Psoas muscle (tissue), 8 donors: ENCODE results near the gene CDC42EP3. TPM values are rescaled to one million over a fixed set of nuclear protein-coding genes. Genes with fewer than 3 reads are reported as not detected.

Experiments used
- ATAC-seq, 4 donors: fragments of 200-7000 bp; cut with Tn5 transposase; one replicate each; pipeline ENCODE4 v1.9.1; 2020; ENCODE audit warnings: moderate library complexity in 3 of 4, mild to moderate bottlenecking in 2 of 4
- DNase-seq, 2 donors: peaks; one replicate each; pipeline ENCODE4 v3.0.0-alpha.2; 2020
- H3K27ac ChIP-seq: fragments of 200-600 bp; one replicate; pipeline ENCODE4 v1.8.0; 2022
- H3K27me3 ChIP-seq, 3 donors: fragments of 200-600 bp in 1 of 3; one replicate each; pipeline versions ENCODE4 v1.6.1 to v1.8.0; 2013 to 2022; ENCODE audit warnings: low read length in 2 of 3, mild to moderate bottlenecking in 2 of 3, moderate library complexity in 1 of 3; ENCODE audit not compliant: insufficient read depth in 3 of 3
- H3K36me3 ChIP-seq, 2 donors: fragments of 200-600 bp in 1 of 2; one replicate each; pipeline versions ENCODE4 v1.6.1 to v1.8.0; 2013 to 2022; ENCODE audit warnings: low read depth in 1 of 2, mild to moderate bottlenecking in 1 of 2, moderate library complexity in 1 of 2; ENCODE audit not compliant: insufficient read depth in 1 of 2
- H3K4me1 ChIP-seq: fragments of 200-600 bp; one replicate; pipeline ENCODE4 v1.8.0; 2022
- H3K4me3 ChIP-seq: fragments of 200-600 bp; one replicate; pipeline ENCODE4 v1.8.0; 2022; ENCODE audit warnings: mild to moderate bottlenecking
- H3K9me3 ChIP-seq: fragments of 200-600 bp; one replicate; pipeline ENCODE4 v1.8.0; 2022
- CTCF ChIP-seq: fragments of 200-600 bp; IDR thresholded peaks from one replicate; pipeline ENCODE4 v1.8.0; 2022; ENCODE audit warnings: antibody characterized with exemption
- WGBS, 3 donors: extraction: QIAGEN DNeasy Blood & Tissue Kit; methylation state at CpG; one replicate each; pipeline versions ENCODE4 v1.1.6 to v1.1.7; 2013; 5-methylcytosine and 5-hydroxymethylcytosine counted together
- intact Hi-C, 2 donors: fragments of 100-400 bp; cut with DNase I; formaldehyde crosslinking; loops; one replicate each; pipeline versions ENCODE4 v1.11.0 to v1.14.2; 2022
- polyA plus RNA-seq, 3 donors: library from polyadenylated mRNA; stranded (reverse); fragments of 200-250 nt; gene quantifications; one replicate each; pipeline ENCODE4 v1.2.3, GENCODE V29; 2013
- total RNA-seq, 4 donors: library from RNA; stranded (reverse); fragmentation: NEBNext Ultra II Directional in 2 of 4; extraction: Animal tissue kit (Norgen Biotek cat#: 25700) in 2 of 4; gene quantifications; one replicate each; pipeline versions ENCODE4 v1.2.1 to v1.2.4, GENCODE V29; 2021 to 2023
- donor health status: healthy with polysubstance abuse.
- donor health status: DM: no; HTN: no; CAD: no; lungs with moderate emphysema.
- donor health status: Bipolar disorder and iron deficiency.
- donor health status: healthy.
- donor health status: DM: yes; HTN: yes; CAD: no.
- donor health status: DM: no; HTN: no; CAD: no.
- donor health status: DM: no; HTN: no; CAD: no.
- donor health status: DM: yes; HTN: yes; CAD: no.

CDC42EP3 gene
- total and polyA plus RNA-seq, 7 donors = 8.8 to 174 (median 50.9) TPM

GRCh38 chr2:37636381-37637066 lies 34.9 kb downstream of the CDC42EP3 start:
- no peaks in the 10 kb centered on the region for H3K9me3 ChIP-seq
- no peaks in the 10 kb centered on the region for H3K27me3 ChIP-seq
- H3K36me3 ChIP-seq = no peaks in the 10 kb centered on the region
- H3K4me3 ChIP-seq = no peak overlapping the region
- DNase-seq = no peak
- ATAC-seq = no peak
- no peak for TF ChIP-seq CTCF
- peaks cover 4% of the 10 kb centered on the region for H3K4me1 ChIP-seq
- WGBS, 3 donors = 91 to 96% (median 94%) methylated on average over 4 of the region's 4 CpGs
- H3K27ac ChIP-seq = no peak overlapping the region
- intact Hi-C loops = no loop called here

- 87 to 94% (median 89%) methylated on average over 8 of the region's 8 CpGs for WGBS, 3 donors
- intact Hi-C loops = no loop called here
- Histone ChIP-seq H3K4me3 (no peak overlapping the region), H3K27ac (no peak overlapping the region), H3K36me3 (no peaks in the 10 kb centered on the region), H3K9me3 (no peaks in the 10 kb centered on the region), H3K4me1 (peaks cover 4% of the 10 kb centered on the region), H3K27me3 (no peaks in the 10 kb centered on the region)
- ATAC-seq = no peak
- DNase-seq = no peak
- no peak for TF ChIP-seq CTCF
Measured at GRCh38 chr2:37635504-37636380, 35.7 kb downstream of the CDC42EP3 start.

- Histone ChIP-seq H3K27me3 (no peaks in the 10 kb centered on the region), H3K4me1 (peaks cover 11% of the 10 kb centered on the region), H3K4me3 (no peak overlapping the region), H3K36me3 (no peaks in the 10 kb centered on the region), H3K27ac (no peak overlapping the region), H3K9me3 (no peaks in the 10 kb centered on the region)
- intact Hi-C loops = no loop called here
- 92 to 95% (median 94%) methylated on average over 8 of the region's 8 CpGs for WGBS, 3 donors
- no peak for TF ChIP-seq CTCF
- DNase-seq = no peak
- no peak for ATAC-seq
Measured at GRCh38 chr2:37634914-37635503, 36.4 kb downstream of the CDC42EP3 start.

GRCh38 chr2:37633845-37634244 lies 37.6 kb downstream of the CDC42EP3 start:
- 88 to 99% (median 90%) methylated on average over 3 of the region's 3 CpGs for WGBS, 3 donors
- peaks cover 20% of the 10 kb centered on the region for H3K4me1 ChIP-seq
- no peaks in the 10 kb centered on the region for H3K36me3 ChIP-seq
- no peaks in the 10 kb centered on the region for H3K27me3 ChIP-seq
- TF ChIP-seq CTCF = no peak
- intact Hi-C loops = no loop called here
- ATAC-seq (no peak), DNase-seq (no peak)
- H3K4me3 ChIP-seq = no peak overlapping the region
- peak overlapping the region; percentile 17 for H3K27ac ChIP-seq
- no peaks in the 10 kb centered on the region for H3K9me3 ChIP-seq
